Upper lobe of right lung (tissue), 1 donor: ENCODE data around the gene FBLN5. TPM values are rescaled to one million over a fixed set of nuclear protein-coding genes. Genes with fewer than 3 reads are reported as not detected.

ENCODE experiments used
- ATAC-seq: fragments of 200-7000 bp; cut with Tn5 transposase; one replicate; pipeline ENCODE4 v1.9.1; 2020; ENCODE audit warnings: mild to moderate bottlenecking, moderate library complexity
- DNase-seq: peaks from one replicate; pipeline ENCODE4 v3.0.0-alpha.2; 2020
- H3K27ac ChIP-seq: fragments of 200-600 bp; one replicate; pipeline ENCODE4 v1.8.0; 2022
- H3K27me3 ChIP-seq: fragments of 200-600 bp; one replicate; pipeline ENCODE4 v1.8.0; 2022; ENCODE audit warnings: mild to moderate bottlenecking
- H3K36me3 ChIP-seq: fragments of 200-600 bp; one replicate; pipeline ENCODE4 v1.8.0; 2022
- H3K4me1 ChIP-seq: fragments of 200-600 bp; one replicate; pipeline ENCODE4 v1.8.0; 2022
- H3K4me3 ChIP-seq: fragments of 200-600 bp; one replicate; pipeline ENCODE4 v1.8.0; 2022; ENCODE audit warnings: mild to moderate bottlenecking
- H3K9me3 ChIP-seq: fragments of 200-600 bp; one replicate; pipeline ENCODE4 v1.8.0; 2022
- CTCF ChIP-seq: fragments of 200-600 bp; IDR thresholded peaks from one replicate; pipeline ENCODE4 v1.8.0; 2022; ENCODE audit warnings: antibody characterized with exemption
- intact Hi-C: fragments of 100-400 bp; cut with DNase I; formaldehyde crosslinking; loops from one replicate; pipeline ENCODE4 v1.11.0; 2022
- total RNA-seq: library from RNA; stranded (reverse); fragmentation: NEBNext Ultra II Directional; extraction: Animal tissue kit (Norgen Biotek cat#: 25700); gene quantifications from one replicate; pipeline ENCODE4 v1.2.1, GENCODE V29; 2021
- donor health status: DM: no; HTN: yes; CAD: no; lungs with severe emphysema.

FBLN5 gene
- total RNA-seq, 1 donor from 2014 or later, result 245 TPM

- Histone ChIP-seq H3K36me3 (no peaks in the 10 kb centered on the region), H3K27me3 (no peaks in the 10 kb centered on the region), H3K27ac (peak overlapping the region; percentile 58), H3K9me3 (no peaks in the 10 kb centered on the region), H3K4me3 (no peak overlapping the region), H3K4me1 (peaks cover 40% of the 10 kb centered on the region)
- intact Hi-C loops, result no loop called here
- TF ChIP-seq CTCF, result no peak
- DNase-seq, result no peak
- peak; percentile 13 for ATAC-seq
Observed at GRCh38 chr14:91888641-91889476, 58.6 kb downstream of the FBLN5 start.

- no peak for DNase-seq
- H3K36me3 ChIP-seq, result no peaks in the 10 kb centered on the region
- H3K4me3 ChIP-seq, result no peak overlapping the region
- H3K27me3 ChIP-seq, result no peaks in the 10 kb centered on the region
- H3K9me3 ChIP-seq, result no peaks in the 10 kb centered on the region
- TF ChIP-seq CTCF, result no peak
- intact Hi-C loops, result no loop called here
- peaks cover 43% of the 10 kb centered on the region for H3K4me1 ChIP-seq
- no peak for ATAC-seq
- H3K27ac ChIP-seq, result no peak overlapping the region
Observed at GRCh38 chr14:91886961-91887360, 60.5 kb downstream of the FBLN5 start.

- Histone ChIP-seq H3K36me3 (no peaks in the 10 kb centered on the region), H3K27ac (no peak overlapping the region), H3K9me3 (no peaks in the 10 kb centered on the region), H3K4me3 (no peak overlapping the region), H3K4me1 (peaks cover 34% of the 10 kb centered on the region), H3K27me3 (no peaks in the 10 kb centered on the region)
- TF ChIP-seq CTCF, result no peak
- no peak for DNase-seq
- intact Hi-C loops, result no loop called here
- ATAC-seq, result no peak
Observed at GRCh38 chr14:91885839-91886238, 61.7 kb downstream of the FBLN5 start.

- no peak overlapping the region for H3K4me3 ChIP-seq
- TF ChIP-seq CTCF, result no peak
- peak overlapping the region; percentile 61 for H3K27ac ChIP-seq
- DNase-seq, result no peak
- intact Hi-C loops, result no loop called here
- ATAC-seq, result no peak
- H3K27me3 ChIP-seq, result no peaks in the 10 kb centered on the region
- no peaks in the 10 kb centered on the region for H3K9me3 ChIP-seq
- H3K36me3 ChIP-seq, result no peaks in the 10 kb centered on the region
- peaks cover 28% of the 10 kb centered on the region for H3K4me1 ChIP-seq
Observed at GRCh38 chr14:91885113-91885712, 62.3 kb downstream of the FBLN5 start.

GRCh38 chr14:91884664-91885063 is 62.8 kb downstream of the FBLN5 start:
- Histone ChIP-seq H3K4me3 (no peak overlapping the region), H3K36me3 (no peaks in the 10 kb centered on the region), H3K9me3 (no peaks in the 10 kb centered on the region), H3K27me3 (no peaks in the 10 kb centered on the region), H3K4me1 (peaks cover 24% of the 10 kb centered on the region), H3K27ac (peak overlapping the region; percentile 61)
- intact Hi-C loops, result no loop called here
- ATAC-seq (no peak), DNase-seq (no peak)
- no peak for TF ChIP-seq CTCF
